ENCODE measurements around the gene FRMD4B. TPM values are rescaled to one million over a fixed set of nuclear protein-coding genes. Genes with fewer than 3 reads are reported as not detected.

FRMD4B gene
- polyA plus RNA-seq, 3 donors = 13.2 to 21.0 (median 19.6) TPM

DNA sequence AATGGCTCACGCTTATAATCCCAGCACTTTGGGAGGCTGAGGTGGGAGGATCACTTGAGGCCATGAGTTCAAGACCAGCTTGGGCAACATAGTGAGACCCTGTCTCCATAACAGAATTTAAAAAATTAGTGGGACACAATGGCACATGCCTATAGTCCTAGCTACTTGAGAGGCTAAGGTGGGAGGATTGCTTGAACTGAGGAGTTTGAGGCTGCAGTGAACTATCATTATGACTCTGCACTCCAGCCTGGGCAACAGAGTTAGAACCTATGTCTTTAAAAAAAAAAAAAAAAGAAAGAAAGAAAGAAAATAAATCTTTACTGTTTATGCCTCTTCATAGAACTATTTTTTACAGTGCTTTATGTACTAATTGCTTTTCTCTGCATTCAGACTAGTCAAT is 178.9 kb downstream of the FRMD4B start:
- Mint-ChIP-seq H3K4me1 (peaks cover 13% of the 10 kb centered on the region), H3K9me3 (peaks cover 0 to 2% (median 0%) of the 10 kb centered on the region in 7 donors), H3K36me3 (peaks cover 34 to 44% of the 10 kb centered on the region in 2 donors), H3K27ac (peak overlapping the region in 1 of 7 donors; percentile 25), H3K4me3 (no peak overlapping the region), H3K27me3 (ENCODE audit: low read depth in 3 of 3) (no peaks in the 10 kb centered on the region)
- Histone ChIP-seq H4K20me1 (ENCODE audit: insufficient read depth, low read length) (no peaks in the 10 kb centered on the region), H2AFZ (ENCODE audit: insufficient read depth, low read depth, low read length, poor library complexity, severe bottlenecking) (no peak overlapping the region), H3K9ac (ENCODE audit: insufficient read depth, low read length, poor library complexity, severe bottlenecking) (no peak overlapping the region), H3K9me3 (replicated peaks in 1 of 2; ENCODE audit: control insufficient read depth in 1 of 2, insufficient read depth in 1 of 2, low read length in 2 of 2) (no peaks in the 10 kb centered on the region), H3K4me3 (replicated peaks in 1 of 3; ENCODE audit: low read depth in 2 of 3, low read length in 3 of 3) (no peak overlapping the region), H3K4me2 (replicated peaks; ENCODE audit: extremely low read depth, low read length, poor library complexity, severe bottlenecking) (no peak overlapping the region), H3K4me1 (ENCODE audit: control insufficient read depth in 1 of 2, insufficient read depth in 2 of 2, low read length in 2 of 2) (peaks cover 12 to 16% of the 10 kb centered on the region in 2 donors), H3K79me2 (ENCODE audit: insufficient read depth, low read length) (no peaks in the 10 kb centered on the region), H3K36me3 (replicated peaks in 1 of 2; ENCODE audit: control insufficient read depth in 1 of 2, insufficient read depth in 2 of 2, low read length in 2 of 2) (peaks cover 2 to 4% of the 10 kb centered on the region in 2 donors), H3K27me3 (ENCODE audit: control insufficient read depth in 2 of 2, insufficient read depth in 2 of 2, low read length in 2 of 2) (no peaks in the 10 kb centered on the region), H3K27ac (ENCODE audit: low read depth in 1 of 2, low read length in 2 of 2) (no peak overlapping the region)
- 100% methylated on average over 1 of the region's 1 CpG for WGBS (ENCODE audit: insufficient coverage)
- no peak for DNase-seq
- TF ChIP-seq, protein P1, sequence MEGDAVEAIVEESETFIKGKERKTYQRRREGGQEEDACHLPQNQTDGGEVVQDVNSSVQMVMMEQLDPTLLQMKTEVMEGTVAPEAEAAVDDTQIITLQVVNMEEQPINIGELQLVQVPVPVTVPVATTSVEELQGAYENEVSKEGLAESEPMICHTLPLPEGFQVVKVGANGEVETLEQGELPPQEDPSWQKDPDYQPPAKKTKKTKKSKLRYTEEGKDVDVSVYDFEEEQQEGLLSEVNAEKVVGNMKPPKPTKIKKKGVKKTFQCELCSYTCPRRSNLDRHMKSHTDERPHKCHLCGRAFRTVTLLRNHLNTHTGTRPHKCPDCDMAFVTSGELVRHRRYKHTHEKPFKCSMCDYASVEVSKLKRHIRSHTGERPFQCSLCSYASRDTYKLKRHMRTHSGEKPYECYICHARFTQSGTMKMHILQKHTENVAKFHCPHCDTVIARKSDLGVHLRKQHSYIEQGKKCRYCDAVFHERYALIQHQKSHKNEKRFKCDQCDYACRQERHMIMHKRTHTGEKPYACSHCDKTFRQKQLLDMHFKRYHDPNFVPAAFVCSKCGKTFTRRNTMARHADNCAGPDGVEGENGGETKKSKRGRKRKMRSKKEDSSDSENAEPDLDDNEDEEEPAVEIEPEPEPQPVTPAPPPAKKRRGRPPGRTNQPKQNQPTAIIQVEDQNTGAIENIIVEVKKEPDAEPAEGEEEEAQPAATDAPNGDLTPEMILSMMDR (IDR thresholded peaks at IDR 0.05) = no peak
- intact Hi-C loops (cut with micrococcal nuclease) = no loop called here

DNA sequence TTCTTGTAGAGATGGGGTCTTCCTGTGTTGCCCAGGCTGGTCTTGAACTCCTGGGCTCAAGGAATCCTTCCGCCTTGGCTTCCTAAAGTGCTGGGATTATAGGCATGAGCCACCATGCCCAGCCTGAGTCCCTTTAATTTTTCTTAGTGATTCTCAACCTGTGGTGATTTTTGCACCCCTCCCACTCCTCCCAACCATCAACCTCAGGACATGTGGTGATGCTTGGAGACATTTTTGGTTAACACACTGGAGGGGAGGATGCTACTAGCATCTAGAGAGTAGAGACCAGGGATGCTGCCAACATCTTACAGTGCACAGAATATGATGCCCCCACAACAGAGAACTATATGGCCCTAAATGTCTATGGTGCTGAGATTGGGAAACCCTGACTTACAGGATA is 180.5 kb downstream of the FRMD4B start:
- Mint-ChIP-seq H3K27ac (peak overlapping the region in 2 of 7 donors; percentile 31 to 62), H3K27me3 (ENCODE audit: low read depth in 3 of 3) (no peaks in the 10 kb centered on the region), H3K4me3 (no peak overlapping the region)

More for the DNA sequence above, 180.5 kb downstream of the FRMD4B start:
- intact Hi-C loops (cut with micrococcal nuclease) = no loop called here
- Histone ChIP-seq H2AFZ (ENCODE audit: insufficient read depth, low read depth, low read length, poor library complexity, severe bottlenecking) (no peak overlapping the region), H3K4me2 (replicated peaks; ENCODE audit: extremely low read depth, low read length, poor library complexity, severe bottlenecking) (no peak overlapping the region), H3K27me3 (ENCODE audit: control insufficient read depth in 2 of 2, insufficient read depth in 2 of 2, low read length in 2 of 2) (no peaks in the 10 kb centered on the region), H3K36me3 (replicated peaks in 1 of 2; ENCODE audit: control insufficient read depth in 1 of 2, insufficient read depth in 2 of 2, low read length in 2 of 2) (peaks cover 2 to 4% of the 10 kb centered on the region in 2 donors), H3K9ac (ENCODE audit: insufficient read depth, low read length, poor library complexity, severe bottlenecking) (no peak overlapping the region), H3K9me3 (replicated peaks in 1 of 2; ENCODE audit: control insufficient read depth in 1 of 2, insufficient read depth in 1 of 2, low read length in 2 of 2) (no peaks in the 10 kb centered on the region), H3K4me1 (ENCODE audit: control insufficient read depth in 1 of 2, insufficient read depth in 2 of 2, low read length in 2 of 2) (peaks cover 8 to 11% of the 10 kb centered on the region in 2 donors), H3K27ac (ENCODE audit: low read depth in 1 of 2, low read length in 2 of 2) (no peak overlapping the region), H4K20me1 (ENCODE audit: insufficient read depth, low read length) (no peaks in the 10 kb centered on the region), H3K79me2 (ENCODE audit: insufficient read depth, low read length) (no peaks in the 10 kb centered on the region), H3K4me3 (replicated peaks in 1 of 3; ENCODE audit: low read depth in 2 of 3, low read length in 3 of 3) (no peak overlapping the region)
- Mint-ChIP-seq H3K4me1 (peaks cover 9% of the 10 kb centered on the region), H3K9me3 (peaks cover 0 to 2% (median 0%) of the 10 kb centered on the region in 7 donors), H3K36me3 (peaks cover 30 to 41% of the 10 kb centered on the region in 2 donors)
- DNase-seq = no peak
- no CpG with 5 or more reads among the region's 1 CpG for WGBS (ENCODE audit: insufficient coverage)
- TF ChIP-seq, protein P1 (IDR thresholded peaks at IDR 0.05) = no peak
